RWPE1 (cell line): ENCODE data around the gene MYCT1.
A peak's percentile ranks its signal among the peaks of the same experiment; 100 is the strongest.

ENCODE experiments used
- CTCF ChIA-PET: fragments of 350-600 bp; sonication (Branson Sonifier 250); formaldehyde crosslinking; extraction: SDS; loops from one replicate; lab custom pipeline; 2021; lab: Yijun Ruan, JAX
- POLR2A ChIA-PET: fragments of 400-600 bp; formaldehyde crosslinking; extraction: SDS; loops from one replicate; lab custom pipeline; 2020; ENCODE audit warnings: antibody characterized with exemption; ENCODE audit not compliant: low non-redundant PET; lab: Yijun Ruan, JAX
- DNase-seq: peaks from one replicate; pipeline ENCODE4 v3.0.0; 2012; ENCODE audit warnings: low spot score
- H3K27ac ChIP-seq: fragments of 450-650 bp; 2 replicates; pipeline ENCODE4 v1.5.1; 2017
- CTCF ChIP-seq: fragments of 450-650 bp; conservative IDR thresholded peaks from 2 replicates; pipeline ENCODE4 v1.5.1; 2017; ENCODE audit warnings: low read depth, mild to moderate bottlenecking

Gene MYCT1

GRCh38 chr6:152727507-152727906 lies 29.8 kb downstream of the MYCT1 start:
- CTCF ChIA-PET: no interaction called here
- DNase-seq: no peak
- H3K27ac ChIP-seq: no peak overlapping the region
- POLR2A ChIA-PET: no interaction called here
- TF ChIP-seq CTCF: no peak

- no peak overlapping the region for H3K27ac ChIP-seq
- no peak for TF ChIP-seq CTCF
- ChIA-PET POLR2A (no interaction called here), CTCF (no interaction called here)
- DNase-seq: no peak
Observed at GRCh38 chr6:152734630-152735029, 36.9 kb downstream of the MYCT1 start.

- no peak overlapping the region for H3K27ac ChIP-seq
- no peak for TF ChIP-seq CTCF
- DNase-seq: no peak
- CTCF ChIA-PET: no interaction called here
- POLR2A ChIA-PET: no interaction called here
Observed at GRCh38 chr6:152736687-152737273, 39.1 kb downstream of the MYCT1 start.

- CTCF ChIA-PET: no interaction called here
- no peak for TF ChIP-seq CTCF
- DNase-seq: no peak
- POLR2A ChIA-PET: no interaction called here
- no peak overlapping the region for H3K27ac ChIP-seq
Observed at GRCh38 chr6:152745509-152746171, 47.9 kb downstream of the MYCT1 start.

GRCh38 chr6:152746172-152746553 lies 48.5 kb downstream of the MYCT1 start:
- POLR2A ChIA-PET: no interaction called here
- no peak overlapping the region for H3K27ac ChIP-seq
- DNase-seq: peak; percentile 70
- no peak for TF ChIP-seq CTCF
- CTCF ChIA-PET: no interaction called here

- ChIA-PET CTCF (interaction anchor here (0.9 to 1.2 kb wide), 3 partner anchors 21 to 199 kb away, joined by 4 read pairs; no protein-coding TSS in a partner anchor), POLR2A (no interaction called here)
- H3K27ac ChIP-seq: no peak overlapping the region
- peak; percentile 15; the same call in 1 of the 2 replicates for TF ChIP-seq CTCF
- DNase-seq: no peak
Observed at GRCh38 chr6:152748843-152749242, 51.1 kb downstream of the MYCT1 start.
